SHP77 treated with DMSO at 0.1 percent for 48 hours (cell line): ENCODE data around the gene NR4A2.

ENCODE experiments used
- DNase-seq: peaks from one replicate; lab custom pipeline; 2025; lab: John Stamatoyannopoulos, UW

NR4A2 gene

GRCh38 chr2:156340377-156340776 is 7.9 kb upstream of the NR4A2 start:
- DNase-seq = no peak

GRCh38 chr2:156339865-156340264 is 7.3 kb upstream of the NR4A2 start:
- DNase-seq = no peak

- DNase-seq = no peak
Observed at GRCh38 chr2:156339110-156339847, 6.8 kb upstream of the NR4A2 start.

- no peak for DNase-seq
Observed at GRCh38 chr2:156338578-156338977, 6.1 kb upstream of the NR4A2 start.

- peak; percentile 64 for DNase-seq
Observed at GRCh38 chr2:156334496-156335478, 2.3 kb upstream of the NR4A2 start.

GRCh38 chr2:156333951-156334495 is 1.5 kb upstream of the NR4A2 start:
- no peak for DNase-seq

- DNase-seq = no peak
Observed at GRCh38 chr2:156333274-156333950, 891 bp upstream of the NR4A2 start.

GRCh38 chr2:156332284-156332533 is 312 bp downstream of the NR4A2 start:
- no peak for DNase-seq

GRCh38 chr2:156331572-156332283 is 793 bp downstream of the NR4A2 start:
- DNase-seq = no peak

- DNase-seq = no peak
Observed at GRCh38 chr2:156329927-156330726, 2.4 kb downstream of the NR4A2 start.

GRCh38 chr2:156329031-156329926 is 3.2 kb downstream of the NR4A2 start:
- no peak for DNase-seq

- DNase-seq = no peak
Observed at GRCh38 chr2:156327835-156328695, 4.5 kb downstream of the NR4A2 start.

- DNase-seq = no peak
Observed at GRCh38 chr2:156326526-156327095, 5.9 kb downstream of the NR4A2 start.

GRCh38 chr2:156325688-156326525 is 6.6 kb downstream of the NR4A2 start:
- DNase-seq = no peak

- no peak for DNase-seq
Observed at GRCh38 chr2:156323754-156324153, 8.8 kb downstream of the NR4A2 start.

- no peak for DNase-seq
Observed at GRCh38 chr2:156322686-156323231, 9.8 kb downstream of the NR4A2 start.

GRCh38 chr2:156322051-156322685 is 10.4 kb downstream of the NR4A2 start:
- DNase-seq = no peak
